Ovary (tissue), 9 donors: ENCODE data around the gene SDK1. TPM values are rescaled to one million over a fixed set of nuclear protein-coding genes. Genes with fewer than 3 reads are reported as not detected.

Experiments used
- DNase-seq, 5 donors: peaks; one replicate each; pipeline ENCODE4 v3.0.0-alpha.2; 2019 to 2020
- H3K27ac ChIP-seq, 2 donors: fragments of 200-600 bp; one replicate each; pipeline versions ENCODE4 v1.5.1 to v1.8.0; 2019 to 2022
- H3K27me3 ChIP-seq: fragments of 200-600 bp; one replicate; pipeline ENCODE4 v1.8.0; 2022
- H3K36me3 ChIP-seq: fragments of 200-600 bp; sonication (generic); one replicate; pipeline ENCODE4 v1.5.1; 2019
- H3K4me1 ChIP-seq: one replicate; pipeline ENCODE4 v1.8.1; 2013; ENCODE audit warnings: mild to moderate bottlenecking, moderate library complexity; ENCODE audit not compliant: insufficient read depth
- H3K4me3 ChIP-seq: fragments of 200-600 bp; sonication (generic); one replicate; pipeline ENCODE4 v1.5.1; 2017
- H3K9me3 ChIP-seq, 2 donors: fragments of 200-600 bp in 1 of 2; sonication (generic) in 1 of 2; one replicate each; pipeline versions ENCODE4 v1.5.1 to v1.8.1; 2013 to 2019; ENCODE audit warnings: mild to moderate bottlenecking in 1 of 2, moderate library complexity in 1 of 2
- EP300 ChIP-seq: sonication (generic); formaldehyde crosslinking; IDR thresholded peaks from one replicate; pipeline ENCODE4 v1.6.1; 2017; ENCODE audit warnings: antibody characterized with exemption
- POLR2A ChIP-seq: fragments of 450-650 bp; IDR thresholded peaks from one replicate; pipeline ENCODE4 v1.6.1; 2017; ENCODE audit warnings: antibody characterized with exemption, mild to moderate bottlenecking, moderate library complexity
- WGBS, 3 donors: extraction: QIAGEN DNeasy Blood & Tissue Kit in 1 of 3; methylation state at CpG; one replicate each; pipeline versions ENCODE4 v1.1.5 to v1.1.7; 2013 to 2017; 5-methylcytosine and 5-hydroxymethylcytosine counted together
- intact Hi-C, 4 donors: fragments of 100-400 bp; cut with DNase I; formaldehyde crosslinking; loops; one replicate each; pipeline versions ENCODE4 v1.11.0 to v1.15.1; 2022 to 2023
- polyA plus RNA-seq, 2 donors: library from polyadenylated mRNA; stranded (reverse); fragments of 200-250 nt in 1 of 2; fragments of 350-450 nt in 1 of 2; fragmentation: Illumina TruSeq in 1 of 2; extraction: RNeasy Lipid Tissue Mini Kit (QIAGEN cat#74804) in 1 of 2; gene quantifications; one replicate each; pipeline ENCODE4 v1.2.3, GENCODE V29; 2013 to 2014
- total RNA-seq, 7 donors: library from RNA; depleted of rRNA in 2 of 7; stranded (reverse); fragments of >200 nt in 2 of 7; fragmentation: NEBNext Ultra II Directional in 3 of 7; extraction: Animal tissue kit (Norgen Biotek cat#: 25700) in 3 of 7; gene quantifications; one replicate each; pipeline versions ENCODE4 v1.1.0 to v1.2.4, GENCODE V29; 2016 to 2023
- TF ChIP-seq, protein P1 (sequence below), 3 donors: fragments of 450-650 bp in 2 of 3; fragments of 200-600 bp in 1 of 3; IDR thresholded peaks; one replicate each; pipeline versions ENCODE4 v1.5.1 to v1.8.0; 2016 to 2022; ENCODE audit warnings: antibody characterized with exemption in 3 of 3, mild to moderate bottlenecking in 1 of 3
- donor health status: DM: no; HTN: no; CAD: no; lungs with moderate emphysema.
- donor health status: DM: no; HTN: no; CAD: no.
- donor health status: Bipolar disorder and iron deficiency.
- donor health status: DM: yes; HTN: yes; CAD: no.
- donor health status: DM: no; HTN: no; CAD: no.
- donor health status: DM: yes; HTN: yes; CAD: no.

SDK1 gene
- total and polyA plus RNA-seq, 9 donors: 1.2 to 13.3 (median 4.4) TPM

DNA sequence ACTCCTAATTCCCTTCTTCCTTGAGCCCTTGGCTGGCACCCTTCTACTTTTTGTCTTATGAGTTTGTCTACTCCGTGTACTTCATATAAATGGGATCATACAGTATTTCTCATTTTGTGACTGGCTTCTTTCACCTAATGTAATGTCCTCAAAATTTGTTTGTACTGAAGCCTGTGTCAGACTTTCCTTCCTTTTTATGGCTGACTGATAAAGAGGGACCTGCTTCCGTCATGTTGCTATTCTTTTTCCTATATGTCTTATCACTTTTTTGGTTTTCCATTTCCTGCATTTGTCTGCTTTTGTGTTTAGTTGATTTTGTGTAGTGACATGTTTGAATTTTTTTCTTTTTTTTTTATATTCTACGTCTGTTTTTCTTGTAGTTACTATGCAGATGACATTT lies 470.9 kb downstream of the SDK1 start:
- no peaks in the 10 kb centered on the region for H3K4me1 ChIP-seq
- DNase-seq: no peak
- WGBS, 3 donors: 72 to 80% (median 76%) methylated on average over 3 of the region's 3 CpGs
- H3K36me3 ChIP-seq: no peaks in the 10 kb centered on the region
- H3K9me3 ChIP-seq: no peaks in the 10 kb centered on the region
- H3K4me3 ChIP-seq: no peak overlapping the region
- intact Hi-C loops: no loop called here
- no peaks in the 10 kb centered on the region for H3K27me3 ChIP-seq
- no peak overlapping the region for H3K27ac ChIP-seq
- TF ChIP-seq, protein P1, sequence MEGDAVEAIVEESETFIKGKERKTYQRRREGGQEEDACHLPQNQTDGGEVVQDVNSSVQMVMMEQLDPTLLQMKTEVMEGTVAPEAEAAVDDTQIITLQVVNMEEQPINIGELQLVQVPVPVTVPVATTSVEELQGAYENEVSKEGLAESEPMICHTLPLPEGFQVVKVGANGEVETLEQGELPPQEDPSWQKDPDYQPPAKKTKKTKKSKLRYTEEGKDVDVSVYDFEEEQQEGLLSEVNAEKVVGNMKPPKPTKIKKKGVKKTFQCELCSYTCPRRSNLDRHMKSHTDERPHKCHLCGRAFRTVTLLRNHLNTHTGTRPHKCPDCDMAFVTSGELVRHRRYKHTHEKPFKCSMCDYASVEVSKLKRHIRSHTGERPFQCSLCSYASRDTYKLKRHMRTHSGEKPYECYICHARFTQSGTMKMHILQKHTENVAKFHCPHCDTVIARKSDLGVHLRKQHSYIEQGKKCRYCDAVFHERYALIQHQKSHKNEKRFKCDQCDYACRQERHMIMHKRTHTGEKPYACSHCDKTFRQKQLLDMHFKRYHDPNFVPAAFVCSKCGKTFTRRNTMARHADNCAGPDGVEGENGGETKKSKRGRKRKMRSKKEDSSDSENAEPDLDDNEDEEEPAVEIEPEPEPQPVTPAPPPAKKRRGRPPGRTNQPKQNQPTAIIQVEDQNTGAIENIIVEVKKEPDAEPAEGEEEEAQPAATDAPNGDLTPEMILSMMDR (IDR thresholded peaks at IDR 0.05): no peak
- no peak for TF ChIP-seq POLR2A
- TF ChIP-seq EP300: no peak

- no peak overlapping the region for H3K27ac ChIP-seq
Measured at GRCh38 chr7:3778345-3778744, 477.3 kb downstream of the SDK1 start.

GRCh38 chr7:3780016-3780415 lies 479.0 kb downstream of the SDK1 start:
- H3K27me3 ChIP-seq: no peaks in the 10 kb centered on the region
- H3K4me1 ChIP-seq: no peaks in the 10 kb centered on the region
- no peak for DNase-seq
- intact Hi-C loops: no loop called here
- no peak overlapping the region for H3K27ac ChIP-seq
- peaks cover 0 to 2% of the 10 kb centered on the region in 2 donors for H3K9me3 ChIP-seq
- TF ChIP-seq, protein P1 (IDR thresholded peaks at IDR 0.05): no peak
- TF ChIP-seq EP300: no peak
- TF ChIP-seq POLR2A: no peak
- WGBS, 3 donors: 76 to 89% (median 86%) methylated on average over 2 of the region's 2 CpGs
- no peak overlapping the region for H3K4me3 ChIP-seq
- H3K36me3 ChIP-seq: no peaks in the 10 kb centered on the region

More at GRCh38 chr7:3778345-3778744, 477.3 kb downstream of the SDK1 start:
- 65 to 81% (median 78%) methylated on average over 8 of the region's 8 CpGs for WGBS, 3 donors
- Histone ChIP-seq H3K9me3 (peaks cover 0 to 2% of the 10 kb centered on the region in 2 donors), H3K36me3 (no peaks in the 10 kb centered on the region), H3K4me1 (no peaks in the 10 kb centered on the region), H3K4me3 (no peak overlapping the region), H3K27me3 (no peaks in the 10 kb centered on the region)
- intact Hi-C loops: no loop called here
- TF ChIP-seq, protein P1 (IDR thresholded peaks at IDR 0.05): no peak
- TF ChIP-seq EP300 (no peak), POLR2A (no peak)
- DNase-seq: no peak

DNA sequence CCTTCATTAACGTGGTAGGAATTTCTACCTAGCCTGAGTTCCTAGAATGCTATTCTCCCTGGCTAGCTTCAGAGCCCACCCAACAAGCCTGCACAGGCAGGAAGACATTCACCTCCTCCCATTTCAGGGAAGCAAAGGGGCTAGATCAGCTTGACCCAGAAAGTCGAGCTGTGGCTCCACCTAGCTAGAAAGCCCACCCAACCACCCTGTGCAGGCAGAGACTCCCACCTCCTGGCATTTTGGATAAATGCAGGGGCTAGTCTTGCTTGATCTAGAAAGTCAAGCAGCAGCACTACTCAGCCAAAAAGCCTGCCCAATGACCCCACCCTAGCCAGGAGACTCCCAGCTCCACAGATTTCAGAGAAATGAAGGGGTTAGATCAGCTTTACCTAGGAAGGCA lies 479.5 kb downstream of the SDK1 start:
- no peaks in the 10 kb centered on the region for H3K27me3 ChIP-seq
- no peak overlapping the region for H3K27ac ChIP-seq
- no peak overlapping the region for H3K4me3 ChIP-seq
- WGBS, 3 donors: 72 to 91% (median 78%) methylated on average over 2 of the region's 2 CpGs
- intact Hi-C loops: no loop called here
- no peaks in the 10 kb centered on the region for H3K4me1 ChIP-seq
- peaks cover 0 to 2% of the 10 kb centered on the region in 2 donors for H3K9me3 ChIP-seq
- TF ChIP-seq POLR2A: no peak
- TF ChIP-seq, protein P1 (IDR thresholded peaks at IDR 0.05): no peak
- TF ChIP-seq EP300: no peak
- no peak for DNase-seq
- H3K36me3 ChIP-seq: no peaks in the 10 kb centered on the region
